Stimulated activated CD4-positive, alpha-beta T cell treated with anti-CD3 and anti-CD28 coated beads, Interleukin-15, amount 100 ng/mL, for 1 hour (primary cell): ENCODE results near the gene PIK3C3.

Experiments used
- DNase-seq, 2 donors: peaks; one replicate each; pipeline ENCODE4 v3.0.0-alpha.2; 2020; ENCODE audit warnings: low read depth in 1 of 2, low spot score in 1 of 2

Gene PIK3C3

GRCh38 chr18:42114310-42114943, 159.4 kb downstream of the PIK3C3 start:
- peak in 1 of 2 donors; percentile 0 for DNase-seq

- DNase-seq, result no peak
Observed at GRCh38 chr18:42126586-42126985, 171.6 kb downstream of the PIK3C3 start.

GRCh38 chr18:42131066-42131929, 176.3 kb downstream of the PIK3C3 start:
- no peak for DNase-seq

GRCh38 chr18:42131930-42132244, 176.9 kb downstream of the PIK3C3 start:
- no peak for DNase-seq
